ENCODE measurements around the gene ATP8B1.

GRCh38 chr18:57649556-57650500 is 153.3 kb downstream of the ATP8B1 start:
- no peak for TF ChIP-seq ZFX (IDR thresholded peaks at IDR 0.05)
- TF ChIP-seq SIN3A (IDR thresholded peaks at IDR 0.05; ENCODE audit: low read depth), result no peak
- peak; percentile 73 for TF ChIP-seq CEBPB (IDR thresholded peaks at IDR 0.05; ENCODE audit: low read depth)
- TF ChIP-seq POLR2A (IDR thresholded peaks at IDR 0.05; ENCODE audit: borderline replicate concordance, extremely low read depth, insufficient read depth, insufficient read length), result no peak
- TF ChIP-seq CTCF (IDR thresholded peaks at IDR 0.05 in 2 of 3, conservative IDR thresholded peaks at IDR 0.05 in 1 of 3; ENCODE audit: borderline replicate concordance in 1 of 3, insufficient read depth in 1 of 3, low read depth in 2 of 3, low read length in 2 of 3), result no peak
- no peak for TF ChIP-seq YY1 (IDR thresholded peaks at IDR 0.05; ENCODE audit: extremely low read depth, insufficient replicate concordance, low read depth, low read length)
- TF ChIP-seq SRF (IDR thresholded peaks at IDR 0.05; ENCODE audit: low read depth), result no peak
- TF ChIP-seq POLR2AphosphoS5 (IDR thresholded peaks at IDR 0.05; ENCODE audit: low read depth, low read length), result no peak
- TF ChIP-seq RAD21 (IDR thresholded peaks at IDR 0.05; ENCODE audit: low read depth), result no peak
- no peak for TF ChIP-seq EZH2 (IDR thresholded peaks at IDR 0.05)

All from HCT116 (cell line).